GM12878 (cell line): ENCODE measurements around the gene NKAIN4. TPM values are rescaled to one million over a fixed set of nuclear protein-coding genes. Genes with fewer than 3 reads are reported as not detected.

Source experiments
- ATAC-seq: fragments of 200-7000 bp; cut with Tn5 transposase; 3 replicates; pipeline ENCODE4 v1.9.1; 2020; ENCODE audit warnings: mild to moderate bottlenecking, moderate library complexity
- BruUV-seq: library from RNA; stranded (reverse); fragments of 400-500 nt; replicated peaks from 2 replicates; lab custom pipeline; 2021; lab: Mats Ljungman, UMichigan
- CTCF ChIA-PET: fragments of 300-600 bp; sonication (Branson Sonifier 250); formaldehyde crosslinking; extraction: SDS; loops from one replicate; lab custom pipeline; 2021; ENCODE audit warnings: inconsistent platforms; lab: Yijun Ruan, JAX
- POLR2A ChIA-PET: fragments of 350-600 bp; formaldehyde crosslinking; extraction: SDS; loops from one replicate; lab custom pipeline; 2021; ENCODE audit warnings: inconsistent platforms; lab: Charles Lee
- RAD21 ChIA-PET: fragments of 300-600 bp; sonication (Branson Sonifier 250); formaldehyde crosslinking; loops from one replicate; lab custom pipeline; 2023; ENCODE audit warnings: antibody characterized with exemption; ENCODE audit not compliant: unreplicated experiment; lab: Charles Lee
- SMC1A ChIA-PET: fragments of 300-600 bp; sonication (Branson Sonifier 250); formaldehyde crosslinking; loops from one replicate; lab custom pipeline; 2023; ENCODE audit not compliant: unreplicated experiment, uncharacterized antibody; lab: Charles Lee
- DNase-seq: peaks from one replicate; pipeline ENCODE4 v3.0.0-alpha.2; 2011; ENCODE audit warnings: low read depth, low spot score
- FAIRE-seq: peaks from 3 replicates; lab custom pipeline; 2011; peaks lifted over from hg19 to GRCh38; lab: Jason Lieb, UNC
- H2AFZ ChIP-seq: 2 replicates; pipeline ENCODE4 v1.6.0; 2011; ENCODE audit warnings: low read depth, low read length, control low read depth; ENCODE audit not compliant: control insufficient read depth
- H3K27ac ChIP-seq: 2 replicates; pipeline ENCODE4 v1.5.1; 2011; ENCODE audit warnings: control low read depth; ENCODE audit not compliant: control insufficient read depth, insufficient read depth
- H3K27me3 ChIP-seq, 2 experiments: replicated peaks in 1 of 2; 2 replicates each; pipeline versions ENCODE4 v1.6.0 to v1.6.1; 2011; ENCODE audit warnings: low read length in 1 of 2; ENCODE audit not compliant: control insufficient read depth in 2 of 2, insufficient read depth in 2 of 2
- H3K36me3 ChIP-seq, 2 experiments: 2 replicates each; pipeline ENCODE4 v1.5.1; 2011; ENCODE audit warnings: low read length in 1 of 2; ENCODE audit not compliant: control insufficient read depth in 2 of 2, insufficient read depth in 2 of 2
- H3K4me1 ChIP-seq: 2 replicates; pipeline ENCODE4 v1.6.1; 2011; ENCODE audit warnings: mild to moderate bottlenecking, low read length, moderate library complexity, mixed read lengths; ENCODE audit not compliant: control insufficient read depth, insufficient read depth
- H3K4me2 ChIP-seq: 2 replicates; pipeline ENCODE4 v1.6.0; 2011; ENCODE audit warnings: control low read depth; ENCODE audit not compliant: control insufficient read depth, insufficient read depth
- H3K4me3 ChIP-seq: fragments of 200-600 bp; sonication (generic); 2 replicates; pipeline ENCODE4 v1.5.1; 2016
- H3K79me2 ChIP-seq: 2 replicates; pipeline ENCODE4 v1.6.0; 2011; ENCODE audit warnings: low read length; ENCODE audit not compliant: control insufficient read depth, insufficient read depth
- H3K9ac ChIP-seq: 2 replicates; pipeline ENCODE4 v1.8.0; 2011; ENCODE audit warnings: low read length, control low read depth, mixed read lengths; ENCODE audit not compliant: control insufficient read depth, insufficient read depth
- H3K9me3 ChIP-seq: replicated peaks from 3 replicates; pipeline ENCODE4 v1.5.1; 2011; ENCODE audit warnings: mild to moderate bottlenecking, low read length; ENCODE audit not compliant: control insufficient read depth, insufficient read depth
- H4K20me1 ChIP-seq: 2 replicates; pipeline ENCODE4 v1.6.0; 2011; ENCODE audit not compliant: control insufficient read depth, insufficient read depth
- CTCF ChIP-seq, 3 experiments: IDR thresholded peaks in 2 of 3; conservative IDR thresholded peaks in 1 of 3; 2 replicates each; pipeline ENCODE4 v1.5.1; 2011; ENCODE audit warnings: low read depth in 3 of 3, low read length in 3 of 3, mild to moderate bottlenecking in 3 of 3, control low read depth in 2 of 3, moderate library complexity in 2 of 3, inconsistent platforms in 1 of 3, mixed read lengths in 1 of 3; ENCODE audit not compliant: control insufficient read depth in 2 of 3, insufficient read depth in 1 of 3; ENCODE audit errors: extremely low read depth in 1 of 3
- EZH2 ChIP-seq: IDR thresholded peaks from 2 replicates; pipeline ENCODE4 v1.6.1; 2012; ENCODE audit warnings: low read depth, mild to moderate bottlenecking, control low read depth, inconsistent platforms, low read length, borderline replicate concordance; ENCODE audit not compliant: control insufficient read depth
- IKZF2 ChIP-seq, 2 experiments: fragments of 450-650 bp; IDR thresholded peaks; 2 replicates each; pipeline ENCODE4 v1.6.1; 2017; ENCODE audit warnings: mild to moderate bottlenecking in 2 of 2, moderate library complexity in 2 of 2
- IRF4 ChIP-seq: IDR thresholded peaks from 2 replicates; pipeline ENCODE4 v1.6.1; 2011; ENCODE audit warnings: low read depth, low read length
- POU2F2 ChIP-seq: IDR thresholded peaks from 3 replicates; pipeline ENCODE4 v1.6.1; 2011; ENCODE audit warnings: low read depth, mild to moderate bottlenecking, low read length, borderline replicate concordance
- RAD21 ChIP-seq: IDR thresholded peaks from 2 replicates; pipeline ENCODE4 v1.6.1; 2011; ENCODE audit warnings: mild to moderate bottlenecking, low read depth, low read length, moderate library complexity; ENCODE audit not compliant: insufficient read depth
- RELB ChIP-seq: fragments of 450-650 bp; IDR thresholded peaks from 2 replicates; pipeline ENCODE4 v1.6.1; 2017; ENCODE audit warnings: low read depth, mild to moderate bottlenecking, moderate library complexity
- RUNX3 ChIP-seq: IDR thresholded peaks from 2 replicates; pipeline ENCODE4 v1.6.1; 2012; ENCODE audit warnings: low read length, inconsistent platforms
- SRF ChIP-seq, 2 experiments: IDR thresholded peaks; 2 replicates each; pipeline ENCODE4 v1.6.1; 2011; ENCODE audit warnings: low read depth in 2 of 2, low read length in 2 of 2, mild to moderate bottlenecking in 1 of 2, moderate library complexity in 1 of 2
- SUZ12 ChIP-seq: fragments of 200-600 bp; sonication (generic); IDR thresholded peaks from one replicate; pipeline ENCODE4 v1.6.1; 2018; ENCODE audit warnings: antibody characterized with exemption, mild to moderate bottlenecking; ENCODE audit not compliant: unreplicated experiment
- ZBTB40 ChIP-seq: fragments of 450-650 bp; IDR thresholded peaks from 2 replicates; pipeline ENCODE4 v1.6.1; 2016; ENCODE audit warnings: mild to moderate bottlenecking, moderate library complexity, borderline replicate concordance
- WGBS: methylation state at CpG from one replicate; pipeline ENCODE4 v1.1.6; 2016; ENCODE audit warnings: low lambda C conversion rate; ENCODE audit not compliant: insufficient replicate concordance, insufficient coverage; ENCODE audit errors: missing lambda C conversion rate; 5-methylcytosine and 5-hydroxymethylcytosine counted together
- in situ Hi-C: fragments of 300-500 bp; cut with MboI; formaldehyde crosslinking; loops from 9 replicates; pipeline ENCODE4 v1.14.3; 2018; ENCODE audit warnings: mixed read lengths
- intact Hi-C: fragments of 100-400 bp; cut with micrococcal nuclease; formaldehyde crosslinking; loops from one replicate; pipeline ENCODE4 v1.14.2; 2022; ENCODE audit not compliant: unreplicated experiment
- polyA plus RNA-seq, 11 experiments: library from polyadenylated mRNA; depleted of rRNA in 4 of 11; unstranded in 6 of 11; stranded (reverse) in 5 of 11; fragments of >200 nt; fragmentation: Nextera tagmentation in 4 of 11; fragmentation: Illumina TruSeq in 1 of 11; extraction: Ambion mirVana in 4 of 11; extraction: Trizol in 1 of 11; gene quantifications; 1 replicate in 1 of 11; 2 replicates in 10 of 11; pipeline versions ENCODE4 v1.2.1 to v1.2.3, GENCODE V29; 2011 to 2016; ENCODE audit warnings: inconsistent platforms in 2 of 11, missing spikeins in 2 of 11, low read depth in 1 of 11
- total RNA-seq, 4 experiments: library from RNA; depleted of rRNA in 3 of 4; stranded (reverse); fragments of >200 nt in 3 of 4; fragmentation: Illumina TruSeq in 1 of 4; extraction: Trizol in 1 of 4; gene quantifications; 2 replicates each; pipeline versions ENCODE4 v1.2.1 to v1.2.3, GENCODE V29; 2013 to 2021
- TF ChIP-seq, protein P1 (sequence below): fragments of 450-650 bp; IDR thresholded peaks from 2 replicates; pipeline ENCODE4 v1.6.1; 2017; ENCODE audit warnings: mild to moderate bottlenecking, moderate library complexity

Gene NKAIN4
- total and polyA plus RNA-seq, 10 of the 15 experiments (the other 5 are each of a cell fraction or from before 2014, with no cell fraction given): 0.11 TPM; not detected in 9

GRCh38 chr20:63256954-63257353, 2.7 kb upstream of the NKAIN4 start:
- ChIA-PET RAD21 (no interaction called here), POLR2A (no interaction called here), SMC1A (no interaction called here), CTCF (no interaction called here)
- FAIRE-seq (no peak), ATAC-seq (no peak), DNase-seq (no peak)
- no peaks in the 10 kb centered on the region for H3K4me1 ChIP-seq
- no peaks in the 10 kb centered on the region for H4K20me1 ChIP-seq
- H3K9me3 ChIP-seq: no peaks in the 10 kb centered on the region
- H3K36me3 ChIP-seq: no peaks in the 10 kb centered on the region
- 25% methylated on average over 4 of the region's 4 CpGs for WGBS
- no peak overlapping the region for H3K27ac ChIP-seq
- peaks cover 0 to 15% of the 10 kb centered on the region in 2 experiments for H3K27me3 ChIP-seq
- no TSS peak for BruUV-seq
- in situ Hi-C loops (no loop called here), intact Hi-C loops (no loop called here)
- H3K4me3 ChIP-seq: no peak overlapping the region
- H3K9ac ChIP-seq: no peak overlapping the region
- no peak overlapping the region for H3K4me2 ChIP-seq
- no peaks in the 10 kb centered on the region for H3K79me2 ChIP-seq
- no peak overlapping the region for H2AFZ ChIP-seq
- no peak for TF ChIP-seq IRF4
- no peak for TF ChIP-seq CTCF (IDR thresholded peaks at IDR 0.05 in 2 of 3, conservative IDR thresholded peaks at IDR 0.05 in 1 of 3; ENCODE audit: control insufficient read depth in 2 of 3, extremely low read depth in 1 of 3, insufficient read depth in 1 of 3, low read depth in 3 of 3, low read length in 3 of 3)
- no peak for TF ChIP-seq RELB
- TF ChIP-seq ZBTB40: no peak
- no peak for TF ChIP-seq RAD21
- TF ChIP-seq, protein P1, sequence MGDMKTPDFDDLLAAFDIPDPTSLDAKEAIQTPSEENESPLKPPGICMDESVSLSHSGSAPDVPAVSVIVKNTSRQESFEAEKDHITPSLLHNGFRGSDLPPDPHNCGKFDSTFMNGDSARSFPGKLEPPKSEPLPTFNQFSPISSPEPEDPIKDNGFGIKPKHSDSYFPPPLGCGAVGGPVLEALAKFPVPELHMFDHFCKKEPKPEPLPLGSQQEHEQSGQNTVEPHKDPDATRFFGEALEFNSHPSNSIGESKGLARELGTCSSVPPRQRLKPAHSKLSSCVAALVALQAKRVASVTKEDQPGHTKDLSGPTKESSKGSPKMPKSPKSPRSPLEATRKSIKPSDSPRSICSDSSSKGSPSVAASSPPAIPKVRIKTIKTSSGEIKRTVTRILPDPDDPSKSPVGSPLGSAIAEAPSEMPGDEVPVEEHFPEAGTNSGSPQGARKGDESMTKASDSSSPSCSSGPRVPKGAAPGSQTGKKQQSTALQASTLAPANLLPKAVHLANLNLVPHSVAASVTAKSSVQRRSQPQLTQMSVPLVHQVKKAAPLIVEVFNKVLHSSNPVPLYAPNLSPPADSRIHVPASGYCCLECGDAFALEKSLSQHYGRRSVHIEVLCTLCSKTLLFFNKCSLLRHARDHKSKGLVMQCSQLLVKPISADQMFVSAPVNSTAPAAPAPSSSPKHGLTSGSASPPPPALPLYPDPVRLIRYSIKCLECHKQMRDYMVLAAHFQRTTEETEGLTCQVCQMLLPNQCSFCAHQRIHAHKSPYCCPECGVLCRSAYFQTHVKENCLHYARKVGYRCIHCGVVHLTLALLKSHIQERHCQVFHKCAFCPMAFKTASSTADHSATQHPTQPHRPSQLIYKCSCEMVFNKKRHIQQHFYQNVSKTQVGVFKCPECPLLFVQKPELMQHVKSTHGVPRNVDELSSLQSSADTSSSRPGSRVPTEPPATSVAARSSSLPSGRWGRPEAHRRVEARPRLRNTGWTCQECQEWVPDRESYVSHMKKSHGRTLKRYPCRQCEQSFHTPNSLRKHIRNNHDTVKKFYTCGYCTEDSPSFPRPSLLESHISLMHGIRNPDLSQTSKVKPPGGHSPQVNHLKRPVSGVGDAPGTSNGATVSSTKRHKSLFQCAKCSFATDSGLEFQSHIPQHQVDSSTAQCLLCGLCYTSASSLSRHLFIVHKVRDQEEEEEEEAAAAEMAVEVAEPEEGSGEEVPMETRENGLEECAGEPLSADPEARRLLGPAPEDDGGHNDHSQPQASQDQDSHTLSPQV: no peak
- no peak for TF ChIP-seq SUZ12
- TF ChIP-seq IKZF2 (IDR thresholded peaks at IDR 0.05): no peak
- TF ChIP-seq EZH2: no peak
- TF ChIP-seq SRF (IDR thresholded peaks at IDR 0.05; ENCODE audit: low read depth in 2 of 2, low read length in 2 of 2): no peak
- TF ChIP-seq POU2F2: no peak
- TF ChIP-seq RUNX3: no peak
